Measurements from ENCODE around the gene WDR27.

- TF ChIP-seq CTCF (conservative IDR thresholded peaks at IDR 0.05; ENCODE audit: low read length) (no peak), EZH2phosphoT487 (IDR thresholded peaks at IDR 0.05; ENCODE audit: borderline replicate concordance, low read depth, low read length) (no peak)
Observed at GRCh38 chr6:169445661-169446581, 255.9 kb downstream of the WDR27 start.
